Activated CD4-positive, CD25-positive, alpha-beta regulatory T cell treated with anti-CD3 and anti-CD28 coated beads, Interleukin-2, amount 50 U/mL, for 16 hours (primary cell): Measurements from ENCODE around the gene GFOD2.
A peak's percentile ranks its signal among the peaks of the same experiment; 100 is the strongest.

Experiments
- DNase-seq: peaks from one replicate; pipeline ENCODE4 v3.0.0-alpha.2; 2020; ENCODE audit warnings: low read depth, low spot score

Gene GFOD2

GRCh38 chr16:67672306-67672705 lies 46.8 kb downstream of the GFOD2 start:
- DNase-seq: no peak

- no peak for DNase-seq
These were observed 49.5 kb downstream of the GFOD2 start for GRCh38 chr16:67669499-67670101.

GRCh38 chr16:67668495-67669157 lies 50.5 kb downstream of the GFOD2 start:
- DNase-seq: no peak

- DNase-seq: peak; percentile 63
These were observed 51.2 kb downstream of the GFOD2 start for GRCh38 chr16:67667817-67668494.

GRCh38 chr16:67667453-67667816 lies 51.7 kb downstream of the GFOD2 start:
- no peak for DNase-seq

- DNase-seq: peak; percentile 69
These were observed 52.3 kb downstream of the GFOD2 start, which contains the start of the genes C16orf86 and ENKD1 for GRCh38 chr16:67666559-67667452. Gene C16orf86 (plus strand): TSS chr16:67666814. CDS start chr16:67666971, 157 bp downstream. Gene ENKD1 (minus strand): TSS chr16:67666750. CDS start chr16:67666442, 308 bp downstream.

GRCh38 chr16:67666032-67666551 lies 53.0 kb downstream of the GFOD2 start:
- no peak for DNase-seq

GRCh38 chr16:67665598-67665997 lies 53.5 kb downstream of the GFOD2 start:
- no peak for DNase-seq

GRCh38 chr16:67664871-67665270 lies 54.2 kb downstream of the GFOD2 start:
- DNase-seq: no peak

GRCh38 chr16:67664258-67664657 lies 54.9 kb downstream of the GFOD2 start:
- no peak for DNase-seq

GRCh38 chr16:67663877-67664222 lies 55.3 kb downstream of the GFOD2 start:
- no peak for DNase-seq

- no peak for DNase-seq
These were observed 55.8 kb downstream of the GFOD2 start for GRCh38 chr16:67663151-67663876.

GRCh38 chr16:67662653-67663010 lies 56.5 kb downstream of the GFOD2 start:
- no peak for DNase-seq

- DNase-seq: no peak
These were observed 57.0 kb downstream of the GFOD2 start for GRCh38 chr16:67661886-67662652.

- no peak for DNase-seq
These were observed 57.9 kb downstream of the GFOD2 start for GRCh38 chr16:67661101-67661761.

GRCh38 chr16:67660564-67661028 lies 58.5 kb downstream of the GFOD2 start, which contains the start of gene PARD6A:
Gene PARD6A (plus strand): TSS chr16:67660960. CDS start chr16:67661039, 79 bp downstream.
- DNase-seq: peak; percentile 86

GRCh38 chr16:67659675-67660563 lies 59.2 kb downstream of the GFOD2 start, which contains the start of gene ACD:
Gene ACD (minus strand): TSS chr16:67660260. CDS start chr16:67660220, 40 bp downstream.
- DNase-seq: peak; percentile 88
